ENCODE results near the gene CCDC188.

Gene CCDC188

GRCh38 chr22:20177217-20177911, 26.5 kb upstream of the CCDC188 start:
- ChIA-PET CTCF (no interaction called here), POLR2A (no interaction called here)
- DNase-seq (ENCODE audit: extremely low spot score), result no peak
- TF ChIP-seq, protein P1, sequence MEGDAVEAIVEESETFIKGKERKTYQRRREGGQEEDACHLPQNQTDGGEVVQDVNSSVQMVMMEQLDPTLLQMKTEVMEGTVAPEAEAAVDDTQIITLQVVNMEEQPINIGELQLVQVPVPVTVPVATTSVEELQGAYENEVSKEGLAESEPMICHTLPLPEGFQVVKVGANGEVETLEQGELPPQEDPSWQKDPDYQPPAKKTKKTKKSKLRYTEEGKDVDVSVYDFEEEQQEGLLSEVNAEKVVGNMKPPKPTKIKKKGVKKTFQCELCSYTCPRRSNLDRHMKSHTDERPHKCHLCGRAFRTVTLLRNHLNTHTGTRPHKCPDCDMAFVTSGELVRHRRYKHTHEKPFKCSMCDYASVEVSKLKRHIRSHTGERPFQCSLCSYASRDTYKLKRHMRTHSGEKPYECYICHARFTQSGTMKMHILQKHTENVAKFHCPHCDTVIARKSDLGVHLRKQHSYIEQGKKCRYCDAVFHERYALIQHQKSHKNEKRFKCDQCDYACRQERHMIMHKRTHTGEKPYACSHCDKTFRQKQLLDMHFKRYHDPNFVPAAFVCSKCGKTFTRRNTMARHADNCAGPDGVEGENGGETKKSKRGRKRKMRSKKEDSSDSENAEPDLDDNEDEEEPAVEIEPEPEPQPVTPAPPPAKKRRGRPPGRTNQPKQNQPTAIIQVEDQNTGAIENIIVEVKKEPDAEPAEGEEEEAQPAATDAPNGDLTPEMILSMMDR (IDR thresholded peaks at IDR 0.05; ENCODE audit: control extremely low read depth, extremely low read depth, low read depth, missing control alignments), result no peak

DNA sequence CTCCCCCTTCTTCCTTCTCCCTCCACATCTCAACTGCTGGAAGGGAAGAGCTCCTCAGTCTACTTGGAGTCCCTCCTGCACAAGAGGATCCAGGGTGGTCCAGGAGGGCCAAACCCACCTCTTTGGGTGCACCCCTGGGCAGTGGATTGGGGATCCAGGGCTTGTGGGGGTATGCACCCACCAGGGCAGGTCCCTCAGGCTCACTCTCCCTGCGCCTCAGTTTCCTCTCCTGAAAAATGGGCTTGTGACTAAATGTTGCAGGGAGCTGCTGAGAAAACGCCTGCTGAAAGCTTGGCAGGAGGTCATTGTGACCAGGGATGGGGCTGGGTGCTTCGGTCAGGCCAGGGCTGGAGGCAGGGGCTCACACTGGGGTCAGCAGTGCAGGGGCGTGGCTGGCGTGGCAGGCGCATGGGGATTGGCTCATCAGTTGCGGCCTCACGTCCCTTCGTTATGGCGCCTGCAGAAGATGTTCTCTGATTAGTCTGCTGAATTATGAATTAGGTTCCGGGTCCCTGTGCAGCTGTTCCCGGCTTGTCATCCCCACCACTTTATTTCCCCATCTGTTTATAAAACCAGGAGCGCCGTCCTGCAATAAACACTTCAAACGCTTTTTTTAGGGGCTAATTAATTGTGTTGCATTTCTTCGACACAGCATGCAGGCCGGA, 25.7 kb upstream of the CCDC188 start:
- POLR2A ChIA-PET, result no interaction called here
- TF ChIP-seq, protein P1 (IDR thresholded peaks at IDR 0.05; ENCODE audit: control extremely low read depth, extremely low read depth, low read depth, missing control alignments), result no peak
- CTCF ChIA-PET, result interaction anchor here (1.0 kb wide), 1 partner anchor 81 kb away, joined by 4 read pairs; no protein-coding TSS in a partner anchor
- no peak for DNase-seq (ENCODE audit: extremely low spot score)

- TF ChIP-seq, protein P1 (IDR thresholded peaks at IDR 0.05; ENCODE audit: control extremely low read depth, extremely low read depth, low read depth, missing control alignments), result no peak
- ChIA-PET POLR2A (no interaction called here), CTCF (interaction anchor here (1.0 to 1.2 kb wide), 2 partner anchors 16 to 82 kb away, joined by 3 to 4 read pairs; no protein-coding TSS in a partner anchor)
- DNase-seq (ENCODE audit: extremely low spot score), result no peak
Observed at GRCh38 chr22:20175597-20175900, 24.7 kb upstream of the CCDC188 start.

GRCh38 chr22:20174785-20175596, 24.1 kb upstream of the CCDC188 start:
- CTCF ChIA-PET, result interaction anchor here (1.0 to 1.2 kb wide), 2 partner anchors 16 to 83 kb away, joined by 3 to 4 read pairs; no protein-coding TSS in a partner anchor
- POLR2A ChIA-PET, result no interaction called here
- TF ChIP-seq, protein P1 (IDR thresholded peaks at IDR 0.05; ENCODE audit: control extremely low read depth, extremely low read depth, low read depth, missing control alignments), result no peak
- no peak for DNase-seq (ENCODE audit: extremely low spot score)

GRCh38 chr22:20173772-20174171, 22.9 kb upstream of the CCDC188 start:
- CTCF ChIA-PET, result no interaction called here
- POLR2A ChIA-PET, result no interaction called here
- TF ChIP-seq, protein P1 (IDR thresholded peaks at IDR 0.05; ENCODE audit: control extremely low read depth, extremely low read depth, low read depth, missing control alignments), result no peak
- no peak for DNase-seq (ENCODE audit: extremely low spot score)

DNA sequence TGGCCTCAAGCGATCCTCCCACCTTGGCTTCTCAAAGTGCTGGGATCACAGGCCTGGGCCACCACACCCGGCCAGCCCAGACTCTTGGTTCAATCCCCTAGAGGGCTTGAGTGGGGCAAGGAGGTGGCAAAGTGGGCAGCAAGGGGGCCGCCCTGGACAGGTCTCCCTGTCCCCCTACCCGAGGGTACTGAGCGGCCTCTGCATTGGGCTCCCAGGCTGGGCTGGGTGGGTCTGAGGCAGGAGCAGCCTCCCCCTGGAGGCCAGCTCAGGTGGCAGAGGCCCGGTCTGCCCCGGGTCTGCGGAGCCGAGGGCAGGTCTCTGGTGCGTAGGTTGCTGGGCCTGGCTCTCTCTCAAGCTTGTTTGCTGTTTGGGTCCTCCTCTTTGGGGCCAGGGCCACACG, 22.4 kb upstream of the CCDC188 start:
- ChIA-PET POLR2A (no interaction called here), CTCF (no interaction called here)
- DNase-seq (ENCODE audit: extremely low spot score), result no peak
- TF ChIP-seq, protein P1 (IDR thresholded peaks at IDR 0.05; ENCODE audit: control extremely low read depth, extremely low read depth, low read depth, missing control alignments), result no peak
